ENCODE results near the gene CERS6.
"Not testable (repeated sequence)": the region's sequence is repeated elsewhere in the genome, so short reads cannot be mapped to it uniquely, and the experiment has no call there.

CERS6 gene

GRCh38 chr2:168650781-168651180 is 194.7 kb downstream of the CERS6 start:
- no peak for DNase-seq

- DNase-seq, result no peak
Observed at GRCh38 chr2:168652997-168653921, 197.2 kb downstream of the CERS6 start.

GRCh38 chr2:168654705-168655104 is 198.6 kb downstream of the CERS6 start:
- no peak for DNase-seq

GRCh38 chr2:168655207-168655606 is 199.1 kb downstream of the CERS6 start:
- DNase-seq, result no peak

- not testable (repeated sequence) for DNase-seq
Observed at GRCh38 chr2:168657378-168657777, 201.3 kb downstream of the CERS6 start.

- no peak for DNase-seq
Observed at GRCh38 chr2:168658706-168659105, 202.6 kb downstream of the CERS6 start.

- no peak for DNase-seq
Observed at GRCh38 chr2:168660870-168661862, 205.1 kb downstream of the CERS6 start.

GRCh38 chr2:168661863-168662256 is 205.8 kb downstream of the CERS6 start:
- no peak for DNase-seq

GRCh38 chr2:168662651-168663208 is 206.7 kb downstream of the CERS6 start:
- no peak for DNase-seq

GRCh38 chr2:168663993-168664392 is 207.9 kb downstream of the CERS6 start:
- DNase-seq, result no peak

GRCh38 chr2:168664715-168665114 is 208.6 kb downstream of the CERS6 start:
- not testable (repeated sequence) for DNase-seq

- peak; percentile 2 for DNase-seq
Observed at GRCh38 chr2:168666339-168666738, 210.3 kb downstream of the CERS6 start.

GRCh38 chr2:168667156-168667555 is 211.1 kb downstream of the CERS6 start:
- no peak for DNase-seq

- DNase-seq, result no peak
Observed at GRCh38 chr2:168669151-168669550, 213.1 kb downstream of the CERS6 start.

- no peak for DNase-seq
Observed at GRCh38 chr2:168670478-168670877, 214.4 kb downstream of the CERS6 start.

GRCh38 chr2:168671932-168672331 is 215.9 kb downstream of the CERS6 start:
- no peak for DNase-seq

- DNase-seq, result no peak
Observed at GRCh38 chr2:168673265-168674189, 217.5 kb downstream of the CERS6 start.

- DNase-seq, result no peak
Observed at GRCh38 chr2:168678153-168678853, 222.2 kb downstream of the CERS6 start.

- DNase-seq, result no peak
Observed at GRCh38 chr2:168679081-168679480, 223.0 kb downstream of the CERS6 start.

- no peak for DNase-seq
Observed at GRCh38 chr2:168679741-168680310, 223.8 kb downstream of the CERS6 start.

- DNase-seq, result no peak
Observed at GRCh38 chr2:168683996-168684395, 227.9 kb downstream of the CERS6 start.
